ENCODE data around the gene HES2.

Gene HES2

DNA sequence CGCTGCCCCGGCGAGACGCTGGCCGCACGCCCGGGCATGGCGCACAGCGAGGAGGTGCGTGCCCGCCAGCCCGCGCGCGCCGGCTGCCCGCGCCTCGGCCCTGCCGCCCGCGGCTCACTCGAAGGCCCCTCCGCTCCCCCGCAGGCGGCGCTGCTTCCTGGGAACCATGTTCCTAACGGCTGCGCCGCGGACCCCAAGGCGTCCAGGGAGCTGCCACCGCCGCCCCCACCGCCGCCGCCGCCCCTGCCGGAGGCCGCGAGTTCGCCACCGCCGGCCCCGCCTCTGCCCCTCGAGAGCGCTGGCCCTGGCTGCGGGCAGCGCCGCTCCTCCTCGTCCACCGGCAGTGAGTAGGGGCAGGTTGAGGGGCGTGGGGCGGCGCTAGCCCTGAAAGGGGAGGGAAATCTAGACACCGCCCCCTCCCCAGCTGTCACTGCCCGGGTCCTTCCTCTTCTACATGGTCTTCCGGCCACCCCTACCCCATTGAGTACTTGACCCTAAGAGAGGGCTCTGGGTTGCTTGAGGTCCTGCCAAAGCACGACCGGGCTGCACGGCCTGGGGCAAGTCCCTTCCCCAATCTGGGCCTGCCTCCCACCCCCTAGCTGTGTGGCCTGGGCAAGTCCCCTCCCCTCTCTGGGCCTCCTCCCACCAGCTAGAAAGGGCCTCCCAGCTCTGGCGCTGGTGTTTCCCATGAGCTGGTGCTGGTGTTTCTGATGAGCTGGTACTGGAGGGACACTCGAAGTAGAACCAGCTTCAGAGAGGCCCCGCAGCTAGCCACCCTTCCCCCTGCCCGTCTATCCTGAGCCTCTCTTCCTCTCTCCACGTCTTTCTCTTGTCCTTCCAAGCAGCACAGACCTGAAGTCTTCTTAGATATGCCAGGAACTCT lies 29.3 kb upstream of the HES2 start (continued):
- TF ChIP-seq PATZ1 (CRISPR knock-in tag; IDR thresholded peaks at IDR 0.05; ENCODE audit: borderline replicate concordance) = no peak

GRCh38 chr1:6447818-6448748 lies 28.4 kb upstream of the HES2 start:
- no peak for TF ChIP-seq ZC3H10 (CRISPR knock-in tag; IDR thresholded peaks at IDR 0.05)
- TF ChIP-seq ZFP30 (CRISPR knock-in tag; IDR thresholded peaks at IDR 0.05) = no peak
- no peak for TF ChIP-seq CSRNP3 (CRISPR knock-in tag; IDR thresholded peaks at IDR 0.05)
- no peak for TF ChIP-seq SNAI2 (CRISPR knock-in tag; IDR thresholded peaks at IDR 0.05)
- no peak for TF ChIP-seq ARNTL (CRISPR knock-in tag; IDR thresholded peaks at IDR 0.05; ENCODE audit: borderline replicate concordance, low read depth)
- TF ChIP-seq CSDC2 (CRISPR knock-in tag; IDR thresholded peaks at IDR 0.05) = no peak
- no peak for TF ChIP-seq ZNF565 (CRISPR knock-in tag; conservative IDR thresholded peaks at IDR 0.05; ENCODE audit: low read depth)
- no peak for TF ChIP-seq GLIS3 (CRISPR knock-in tag; IDR thresholded peaks at IDR 0.05)
- TF ChIP-seq TOX (CRISPR knock-in tag; IDR thresholded peaks at IDR 0.05; ENCODE audit: borderline replicate concordance) = no peak
- no peak for TF ChIP-seq ZFP3 (CRISPR knock-in tag; IDR thresholded peaks at IDR 0.05)
- no peak for TF ChIP-seq CREB5 (CRISPR knock-in tag; IDR thresholded peaks at IDR 0.05; ENCODE audit: low read depth)
- TF ChIP-seq OSR1 (CRISPR knock-in tag; IDR thresholded peaks at IDR 0.05) = no peak
- TF ChIP-seq ESRRG (CRISPR knock-in tag; IDR thresholded peaks at IDR 0.05) = no peak
- ATAC-seq = no peak

GRCh38 chr1:6447016-6447817 lies 27.5 kb upstream of the HES2 start:
- ATAC-seq = no peak
- TF ChIP-seq ZC3H10 (CRISPR knock-in tag; IDR thresholded peaks at IDR 0.05) (no peak), BACH2 (CRISPR knock-in tag; IDR thresholded peaks at IDR 0.05; ENCODE audit: borderline replicate concordance) (no peak), ESRRG (CRISPR knock-in tag; IDR thresholded peaks at IDR 0.05) (no peak), ISL1 (CRISPR knock-in tag; IDR thresholded peaks at IDR 0.05) (no peak), CREB5 (CRISPR knock-in tag; IDR thresholded peaks at IDR 0.05; ENCODE audit: low read depth) (no peak)

DNA sequence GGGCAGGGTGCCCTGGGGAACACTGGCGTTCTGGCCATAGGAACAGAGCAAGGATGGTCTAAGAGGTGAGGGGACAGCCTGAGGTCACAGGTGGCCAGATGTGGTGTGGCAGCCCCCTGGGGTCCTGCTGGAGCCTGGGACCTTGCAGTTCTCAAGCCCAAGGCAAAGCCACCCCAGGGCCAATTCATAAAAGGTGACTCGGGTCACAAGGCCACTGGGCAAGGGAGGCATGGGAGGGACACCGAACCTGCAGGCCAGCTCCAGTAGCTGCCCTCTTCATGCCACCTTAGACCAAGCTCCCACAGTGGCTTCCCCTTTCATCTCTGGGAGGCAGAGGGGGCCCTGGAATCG lies 26.9 kb upstream of the HES2 start:
- ATAC-seq = no peak
- TF ChIP-seq PPARA (CRISPR knock-in tag; IDR thresholded peaks at IDR 0.05; ENCODE audit: borderline replicate concordance) = no peak
- no peak for TF ChIP-seq SNAI2 (CRISPR knock-in tag; IDR thresholded peaks at IDR 0.05)
- no peak for TF ChIP-seq ARNTL (CRISPR knock-in tag; IDR thresholded peaks at IDR 0.05; ENCODE audit: borderline replicate concordance, low read depth)
- TF ChIP-seq, protein P1, sequence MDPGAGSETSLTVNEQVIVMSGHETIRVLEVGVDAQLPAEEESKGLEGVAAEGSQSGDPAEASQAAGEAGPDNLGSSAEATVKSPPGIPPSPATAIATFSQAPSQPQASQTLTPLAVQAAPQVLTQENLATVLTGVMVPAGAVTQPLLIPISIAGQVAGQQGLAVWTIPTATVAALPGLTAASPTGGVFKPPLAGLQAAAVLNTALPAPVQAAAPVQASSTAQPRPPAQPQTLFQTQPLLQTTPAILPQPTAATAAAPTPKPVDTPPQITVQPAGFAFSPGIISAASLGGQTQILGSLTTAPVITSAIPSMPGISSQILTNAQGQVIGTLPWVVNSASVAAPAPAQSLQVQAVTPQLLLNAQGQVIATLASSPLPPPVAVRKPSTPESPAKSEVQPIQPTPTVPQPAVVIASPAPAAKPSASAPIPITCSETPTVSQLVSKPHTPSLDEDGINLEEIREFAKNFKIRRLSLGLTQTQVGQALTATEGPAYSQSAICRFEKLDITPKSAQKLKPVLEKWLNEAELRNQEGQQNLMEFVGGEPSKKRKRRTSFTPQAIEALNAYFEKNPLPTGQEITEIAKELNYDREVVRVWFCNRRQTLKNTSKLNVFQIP (CRISPR knock-in tag; IDR thresholded peaks at IDR 0.05; ENCODE audit: borderline replicate concordance, low read depth) = no peak
- TF ChIP-seq CREB5 (CRISPR knock-in tag; IDR thresholded peaks at IDR 0.05; ENCODE audit: low read depth) = no peak
- no peak for TF ChIP-seq TOX (CRISPR knock-in tag; IDR thresholded peaks at IDR 0.05; ENCODE audit: borderline replicate concordance)
- TF ChIP-seq TCF4 (CRISPR knock-in tag; IDR thresholded peaks at IDR 0.05; ENCODE audit: borderline replicate concordance) = no peak
- TF ChIP-seq RARB (CRISPR knock-in tag; IDR thresholded peaks at IDR 0.05) = no peak
- TF ChIP-seq TSHZ2 (CRISPR knock-in tag; IDR thresholded peaks at IDR 0.05) = no peak

All from SK-N-SH treated with all-trans-retinoic acid at 6 μM for 48 hours (cell line).